Measurements from ENCODE around the gene PCDH9.

DNA sequence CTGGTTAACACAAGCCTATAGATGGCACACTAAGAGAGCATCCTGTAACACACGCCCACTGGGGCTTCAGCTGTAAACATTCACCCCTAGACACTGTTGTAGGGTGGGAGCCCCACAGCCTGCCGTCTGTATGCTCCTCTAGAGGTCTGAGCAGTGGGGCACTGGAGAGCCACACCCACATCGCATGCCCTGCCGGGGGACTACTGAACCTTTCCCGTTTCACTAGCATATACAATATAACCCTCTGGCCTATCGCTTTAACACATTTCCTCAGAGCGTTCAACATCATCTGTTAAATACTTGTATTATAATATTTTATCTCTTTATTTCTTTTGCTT lies 73.4 kb downstream of the PCDH9 start:
- TF ChIP-seq, protein P1, sequence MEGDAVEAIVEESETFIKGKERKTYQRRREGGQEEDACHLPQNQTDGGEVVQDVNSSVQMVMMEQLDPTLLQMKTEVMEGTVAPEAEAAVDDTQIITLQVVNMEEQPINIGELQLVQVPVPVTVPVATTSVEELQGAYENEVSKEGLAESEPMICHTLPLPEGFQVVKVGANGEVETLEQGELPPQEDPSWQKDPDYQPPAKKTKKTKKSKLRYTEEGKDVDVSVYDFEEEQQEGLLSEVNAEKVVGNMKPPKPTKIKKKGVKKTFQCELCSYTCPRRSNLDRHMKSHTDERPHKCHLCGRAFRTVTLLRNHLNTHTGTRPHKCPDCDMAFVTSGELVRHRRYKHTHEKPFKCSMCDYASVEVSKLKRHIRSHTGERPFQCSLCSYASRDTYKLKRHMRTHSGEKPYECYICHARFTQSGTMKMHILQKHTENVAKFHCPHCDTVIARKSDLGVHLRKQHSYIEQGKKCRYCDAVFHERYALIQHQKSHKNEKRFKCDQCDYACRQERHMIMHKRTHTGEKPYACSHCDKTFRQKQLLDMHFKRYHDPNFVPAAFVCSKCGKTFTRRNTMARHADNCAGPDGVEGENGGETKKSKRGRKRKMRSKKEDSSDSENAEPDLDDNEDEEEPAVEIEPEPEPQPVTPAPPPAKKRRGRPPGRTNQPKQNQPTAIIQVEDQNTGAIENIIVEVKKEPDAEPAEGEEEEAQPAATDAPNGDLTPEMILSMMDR (conservative IDR thresholded peaks at IDR 0.05; ENCODE audit: low read depth, low read length), result no peak
- TF ChIP-seq, protein P2, sequence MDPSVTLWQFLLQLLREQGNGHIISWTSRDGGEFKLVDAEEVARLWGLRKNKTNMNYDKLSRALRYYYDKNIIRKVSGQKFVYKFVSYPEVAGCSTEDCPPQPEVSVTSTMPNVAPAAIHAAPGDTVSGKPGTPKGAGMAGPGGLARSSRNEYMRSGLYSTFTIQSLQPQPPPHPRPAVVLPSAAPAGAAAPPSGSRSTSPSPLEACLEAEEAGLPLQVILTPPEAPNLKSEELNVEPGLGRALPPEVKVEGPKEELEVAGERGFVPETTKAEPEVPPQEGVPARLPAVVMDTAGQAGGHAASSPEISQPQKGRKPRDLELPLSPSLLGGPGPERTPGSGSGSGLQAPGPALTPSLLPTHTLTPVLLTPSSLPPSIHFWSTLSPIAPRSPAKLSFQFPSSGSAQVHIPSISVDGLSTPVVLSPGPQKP (IDR thresholded peaks at IDR 0.05; ENCODE audit: borderline replicate concordance, low read depth, low read length), result no peak
- TF ChIP-seq, protein P3, sequence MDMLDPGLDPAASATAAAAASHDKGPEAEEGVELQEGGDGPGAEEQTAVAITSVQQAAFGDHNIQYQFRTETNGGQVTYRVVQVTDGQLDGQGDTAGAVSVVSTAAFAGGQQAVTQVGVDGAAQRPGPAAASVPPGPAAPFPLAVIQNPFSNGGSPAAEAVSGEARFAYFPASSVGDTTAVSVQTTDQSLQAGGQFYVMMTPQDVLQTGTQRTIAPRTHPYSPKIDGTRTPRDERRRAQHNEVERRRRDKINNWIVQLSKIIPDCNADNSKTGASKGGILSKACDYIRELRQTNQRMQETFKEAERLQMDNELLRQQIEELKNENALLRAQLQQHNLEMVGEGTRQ (IDR thresholded peaks at IDR 0.05; ENCODE audit: low read depth, low read length), result no peak
- TF ChIP-seq POLR2A (IDR thresholded peaks at IDR 0.05; ENCODE audit: low read depth, low read length) (no peak), RAD21 (IDR thresholded peaks at IDR 0.05; ENCODE audit: low read length) (no peak), MAFK (IDR thresholded peaks at IDR 0.05; ENCODE audit: low read depth, low read length) (no peak), NFE2L2 (IDR thresholded peaks at IDR 0.05; ENCODE audit: low read depth, low read length) (no peak), RCOR1 (IDR thresholded peaks at IDR 0.05; ENCODE audit: insufficient replicate concordance, low read length) (no peak)

All from IMR-90 (cell line).